Measurements from ENCODE around the gene COBL.

COBL gene

DNA sequence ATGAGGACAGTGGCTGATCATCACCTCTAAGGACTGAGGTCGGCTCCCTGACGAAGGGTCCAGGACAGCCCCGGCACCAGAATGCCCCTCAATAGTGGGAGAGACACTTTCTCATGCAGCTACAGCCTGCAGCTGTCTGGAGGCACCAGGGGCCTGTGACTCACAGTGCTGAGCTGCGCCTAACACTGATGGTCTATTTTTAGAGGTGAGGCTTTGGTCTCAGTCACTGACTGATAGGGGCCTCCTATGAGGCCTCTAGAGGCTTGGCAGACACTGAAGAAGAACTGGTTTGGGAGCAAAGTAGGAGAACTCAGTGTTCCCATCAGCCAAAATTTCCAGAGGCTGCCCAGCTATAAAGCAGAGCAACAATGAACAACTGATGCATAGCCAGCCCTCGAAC, 130.1 kb downstream of the COBL start:
- DNase-seq (ENCODE audit: low spot score) = no peak

DNA sequence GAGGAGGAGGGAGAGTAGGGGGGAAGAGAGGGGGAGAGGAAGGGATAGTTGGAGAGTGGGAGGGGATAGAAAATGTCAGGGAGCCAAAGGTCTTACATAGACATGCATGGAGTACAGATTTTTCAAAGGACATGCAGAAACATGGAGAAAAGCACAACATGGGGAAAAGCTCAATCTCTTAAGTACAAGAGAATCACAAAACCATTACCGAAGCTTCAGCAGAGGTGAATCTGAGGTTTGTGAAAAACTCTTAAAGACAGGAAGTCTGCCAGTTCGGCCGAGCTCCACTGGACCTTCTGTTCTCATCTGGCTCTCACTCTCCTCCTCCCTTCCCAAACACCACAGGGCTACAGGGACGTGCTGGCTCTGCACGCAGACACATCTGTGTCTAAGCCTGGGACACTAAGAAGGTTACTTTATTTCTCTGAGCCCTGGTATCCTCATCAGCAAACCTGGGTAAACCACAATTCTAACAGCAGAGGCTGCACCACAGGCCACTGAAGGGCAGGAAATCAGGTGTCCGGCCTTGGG, 133.9 kb downstream of the COBL start:
- no peak for DNase-seq (ENCODE audit: low spot score)

DNA sequence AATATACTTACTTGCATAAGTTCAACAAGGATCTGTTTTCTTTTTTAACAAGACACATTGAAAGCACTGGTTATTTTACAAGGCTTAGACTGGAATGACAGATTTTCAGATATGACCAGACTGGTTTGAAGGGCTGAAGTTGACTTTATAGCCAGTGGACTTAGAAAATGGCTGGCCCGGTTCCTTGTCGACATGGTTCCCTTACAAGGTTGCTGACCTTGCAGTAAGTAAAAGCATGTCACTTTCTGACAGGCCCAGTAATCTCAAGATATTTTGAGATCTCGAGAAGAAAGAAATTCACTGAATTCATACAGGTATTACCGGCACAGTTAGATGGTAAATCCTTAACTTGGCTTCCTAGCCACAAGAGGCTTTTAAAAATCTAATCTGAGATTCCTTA, 136.5 kb downstream of the COBL start:
- no peak for DNase-seq (ENCODE audit: low spot score)

DNA sequence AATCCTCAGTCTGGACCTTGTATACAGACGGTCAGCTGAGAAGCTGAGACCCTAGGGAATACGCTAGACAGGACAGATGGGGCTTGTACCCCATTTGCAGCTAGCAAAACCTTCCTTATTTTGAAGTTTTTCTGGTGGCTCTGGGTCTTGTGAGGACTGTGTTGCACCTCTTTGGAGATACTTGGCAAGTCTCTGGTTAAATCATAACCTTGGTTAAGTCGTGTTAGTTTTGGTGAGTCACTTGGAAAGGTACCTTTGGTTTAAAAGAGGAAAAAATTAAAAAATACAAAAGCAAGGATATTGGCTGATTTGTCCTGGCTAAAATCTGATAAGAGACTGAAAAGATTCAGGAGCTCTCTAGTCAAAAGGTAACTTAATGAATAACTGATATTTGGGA, 140.6 kb downstream of the COBL start:
- no peak for DNase-seq (ENCODE audit: low spot score)

DNA sequence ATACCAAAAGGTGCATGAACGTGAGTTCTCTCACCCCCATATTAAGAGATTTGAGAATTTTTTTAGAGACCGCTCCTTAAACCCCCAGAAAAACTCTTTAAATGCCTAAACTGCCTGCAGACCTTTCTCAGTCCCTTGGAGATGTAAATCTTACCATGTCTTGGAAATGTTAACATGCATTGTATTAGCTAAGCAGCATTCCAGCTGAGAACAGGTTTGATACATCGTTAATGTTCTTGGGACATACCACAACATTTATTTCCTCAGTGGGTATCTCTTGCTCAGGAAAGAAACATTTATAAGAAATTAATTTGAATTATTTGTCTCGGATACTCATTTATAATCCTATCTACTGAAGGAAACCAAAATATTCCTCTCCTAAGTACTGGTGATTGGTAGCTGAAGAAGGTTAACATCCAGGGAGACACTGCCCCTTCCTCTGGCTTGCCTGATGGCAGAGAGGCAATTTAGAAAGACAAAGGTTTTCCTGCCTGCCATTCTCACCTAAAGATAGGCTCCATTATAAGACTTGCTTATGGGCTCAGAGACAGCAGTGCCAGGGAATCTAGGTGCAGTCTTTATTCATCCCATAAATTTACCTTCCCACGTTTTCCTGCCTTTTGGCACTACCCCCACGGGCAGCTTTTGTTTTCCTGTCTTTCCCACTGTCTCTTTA, 141.2 kb downstream of the COBL start:
- no peak for DNase-seq (ENCODE audit: low spot score)

GRCh38 chr7:51165337-51165736, 151.3 kb downstream of the COBL start:
- DNase-seq (ENCODE audit: low spot score) = no peak

DNA sequence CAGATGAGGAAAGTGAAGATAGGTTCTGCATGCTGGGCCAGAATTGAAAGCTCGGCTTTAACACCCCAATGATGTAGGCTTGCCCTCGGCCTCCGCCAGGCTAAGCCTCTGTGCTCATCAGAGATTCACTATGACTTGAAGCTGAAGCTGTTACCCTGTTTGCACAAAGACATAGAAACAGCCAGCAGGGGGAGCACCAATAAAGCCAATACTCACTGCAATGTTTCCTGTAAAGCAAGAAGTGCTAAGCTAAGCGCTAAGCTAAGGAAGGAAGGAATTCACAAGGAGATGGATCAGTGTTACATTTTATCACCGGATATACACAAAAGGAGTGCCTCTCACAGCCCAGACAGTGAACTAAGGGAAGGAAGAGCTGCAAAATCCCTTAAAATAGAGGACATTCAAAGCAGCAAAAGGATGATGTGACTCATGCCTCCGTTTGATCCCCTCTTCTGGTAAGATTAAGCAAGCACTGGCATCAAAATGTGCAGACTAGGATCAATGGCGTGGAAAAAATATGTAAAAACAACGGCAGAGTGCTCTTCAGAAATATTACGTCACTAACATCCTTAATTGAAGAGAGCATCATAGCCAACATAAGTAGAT, 153.8 kb downstream of the COBL start:
- DNase-seq (ENCODE audit: low spot score) = peak; percentile 65

GRCh38 chr7:51161937-51162336, 154.7 kb downstream of the COBL start:
- DNase-seq (ENCODE audit: low spot score) = no peak

DNA sequence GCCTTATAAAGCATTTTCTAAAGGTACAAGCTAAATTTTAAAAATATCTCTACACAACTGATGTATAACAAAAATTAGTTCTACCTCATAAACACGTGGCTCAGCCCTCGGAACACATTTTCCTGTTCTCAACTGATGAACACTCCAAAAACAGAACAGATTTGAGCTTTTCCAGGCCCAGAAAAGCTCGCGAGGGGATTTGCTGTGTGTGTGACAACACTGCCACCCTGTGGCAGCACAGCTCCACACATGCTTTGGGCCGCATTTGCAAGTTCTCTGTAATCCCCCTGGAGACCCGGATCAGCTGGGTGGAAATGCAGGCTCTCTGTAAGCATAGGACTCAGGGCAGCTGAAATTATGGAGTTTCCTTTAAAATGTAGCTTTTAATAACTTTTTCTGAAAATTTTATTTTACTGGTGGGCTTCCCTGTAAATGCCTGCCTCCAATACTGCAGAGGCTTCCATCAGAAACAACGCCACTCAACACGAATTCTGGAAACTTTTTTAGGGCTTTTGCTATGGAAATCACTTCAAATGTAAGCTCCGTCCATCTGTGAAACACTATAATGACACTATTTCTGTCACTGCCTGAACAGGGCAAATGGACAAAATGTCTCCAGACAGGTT, 155.5 kb downstream of the COBL start:
- DNase-seq (ENCODE audit: low spot score) = peak; percentile 50

DNA sequence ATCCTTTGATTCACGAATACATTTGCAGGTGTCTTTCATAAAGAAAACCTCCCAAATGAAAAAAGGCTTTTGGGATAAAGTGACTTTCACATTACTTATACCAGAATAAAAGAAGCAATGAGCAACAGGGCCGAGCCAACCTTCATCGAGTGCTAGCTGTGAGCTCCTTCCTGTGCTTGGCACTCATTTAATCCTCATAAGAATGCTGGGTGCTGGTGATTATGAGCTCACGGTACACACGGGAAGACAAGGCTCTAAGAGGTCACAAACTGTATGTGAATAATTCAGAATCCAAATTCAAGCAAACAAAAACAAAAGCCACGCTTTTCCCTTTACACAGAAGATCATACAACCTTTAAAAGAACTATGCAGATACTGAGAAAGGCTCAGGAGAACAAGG, 156.2 kb downstream of the COBL start:
- no peak for DNase-seq (ENCODE audit: low spot score)

DNA sequence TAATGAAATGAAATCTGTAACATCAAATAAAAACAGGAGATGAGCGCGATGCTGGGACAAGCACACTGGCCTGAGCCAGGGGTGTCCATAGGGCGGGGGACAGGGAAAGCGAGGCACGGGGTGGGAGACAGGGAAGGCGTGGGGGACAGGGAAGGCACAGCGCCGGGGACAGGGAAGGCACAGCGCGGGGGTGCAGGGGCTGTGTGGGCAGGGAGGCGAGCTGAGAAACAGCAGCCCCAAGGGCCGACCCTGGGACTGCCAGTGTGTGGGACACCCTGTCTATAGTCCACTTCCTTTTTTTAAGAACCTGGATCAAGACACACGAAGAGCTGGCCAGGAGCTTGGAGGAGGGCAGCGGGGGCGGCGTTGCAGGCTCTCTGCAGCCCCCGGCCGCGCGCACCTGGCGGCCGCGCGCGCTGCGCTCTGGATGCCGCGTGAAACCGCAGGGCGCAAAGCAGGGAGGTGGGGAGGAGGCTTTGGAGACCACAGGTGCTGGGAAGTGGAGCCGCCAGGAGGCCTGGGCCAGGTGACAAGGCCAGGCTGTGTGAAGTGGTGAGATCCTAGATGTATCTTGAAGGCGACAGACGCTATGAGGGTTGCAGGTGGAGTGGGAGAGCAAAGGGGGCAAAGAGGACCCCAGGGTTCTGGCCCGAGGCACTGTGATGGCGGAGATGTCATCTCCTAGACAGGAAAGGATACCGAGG, 157.7 kb downstream of the COBL start:
- no peak for DNase-seq (ENCODE audit: low spot score)

GRCh38 chr7:51158211-51158610, 158.4 kb downstream of the COBL start:
- no peak for DNase-seq (ENCODE audit: low spot score)

- no peak for DNase-seq (ENCODE audit: low spot score)
Observed at GRCh38 chr7:51154201-51154600, 162.4 kb downstream of the COBL start.

DNA sequence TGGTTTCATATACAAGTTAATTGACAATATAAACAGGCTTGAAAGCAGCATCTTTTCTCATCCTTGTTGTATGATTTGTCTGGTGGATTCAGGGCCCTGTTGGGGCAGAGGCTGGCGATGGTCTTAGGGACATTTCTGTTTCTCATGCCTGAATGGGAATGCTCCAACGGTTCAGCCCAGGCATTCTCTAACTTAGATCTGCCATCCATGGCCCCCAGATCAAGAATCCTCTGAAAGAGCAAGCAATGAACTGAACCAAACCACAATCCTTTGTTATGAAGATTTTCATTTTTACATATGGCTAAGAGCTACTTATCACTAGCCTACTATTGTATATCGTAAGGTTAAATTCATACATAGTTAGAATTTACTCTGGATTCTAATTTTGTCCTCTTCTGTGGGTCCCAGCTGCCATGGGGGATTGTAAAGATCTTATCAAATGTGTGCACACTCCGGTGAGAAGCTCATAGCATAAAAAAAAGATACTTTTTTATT, 163.9 kb downstream of the COBL start:
- DNase-seq (ENCODE audit: low spot score) = no peak

- no peak for DNase-seq (ENCODE audit: low spot score)
Observed at GRCh38 chr7:51151455-51151854, 165.2 kb downstream of the COBL start.

- DNase-seq (ENCODE audit: low spot score) = no peak
Observed at GRCh38 chr7:51150193-51150592, 166.4 kb downstream of the COBL start.

DNA sequence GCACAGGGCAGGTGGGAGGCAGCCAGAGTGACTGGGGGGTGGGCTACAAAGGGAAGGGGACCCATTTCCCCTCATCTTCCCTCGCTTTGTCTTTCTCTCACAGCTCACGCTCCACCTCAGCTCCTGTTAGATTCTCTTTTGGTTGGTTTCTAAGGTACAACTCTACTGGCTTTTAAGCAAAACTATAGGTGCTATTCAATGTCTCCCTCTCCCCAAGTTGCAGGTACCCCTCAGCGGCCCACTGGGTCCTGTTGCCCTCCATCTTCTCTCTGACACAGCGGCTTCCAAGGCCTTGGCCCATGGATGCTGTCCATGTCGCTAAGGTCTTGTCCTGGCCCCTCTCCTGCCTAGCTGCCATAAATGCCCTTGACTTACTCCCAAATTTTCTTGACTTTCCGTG, 168.4 kb downstream of the COBL start:
- no peak for DNase-seq (ENCODE audit: low spot score)

GRCh38 chr7:51146816-51147586, 169.6 kb downstream of the COBL start:
- DNase-seq (ENCODE audit: low spot score) = no peak

GRCh38 chr7:51144178-51144577, 172.4 kb downstream of the COBL start:
- DNase-seq (ENCODE audit: low spot score) = no peak

DNA sequence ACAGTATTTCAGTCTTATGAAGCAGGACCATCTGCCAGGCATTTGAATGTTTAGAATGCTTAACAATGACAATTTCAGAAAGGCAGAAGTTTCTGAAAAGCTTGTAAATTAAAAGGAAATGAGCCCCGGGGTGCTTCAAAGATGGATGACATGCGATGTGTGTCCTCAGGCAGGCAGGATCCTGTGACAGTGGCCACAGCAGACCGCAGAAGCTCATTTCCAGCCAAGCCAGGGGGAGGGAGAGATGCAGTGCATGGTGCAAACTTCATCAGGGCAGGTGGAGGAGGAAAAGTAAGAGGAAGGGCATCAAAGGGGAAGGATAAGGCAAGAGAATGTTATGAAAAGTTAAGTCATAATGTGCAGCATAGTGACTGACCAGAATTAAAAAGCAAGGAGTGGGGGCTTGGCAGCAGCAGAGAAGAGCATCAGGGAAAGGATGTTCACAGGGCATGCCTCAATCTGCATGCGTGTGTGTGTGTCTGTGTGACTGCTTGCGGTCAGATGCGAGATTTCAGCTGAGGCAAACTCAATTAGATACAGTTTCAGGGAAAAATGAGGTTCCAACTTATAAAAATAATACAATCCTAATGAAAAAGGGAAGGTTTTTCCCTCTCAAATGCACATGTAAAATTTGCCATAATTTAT, 173.7 kb downstream of the COBL start:
- DNase-seq (ENCODE audit: low spot score) = no peak

GRCh38 chr7:51141451-51142003, 175.1 kb downstream of the COBL start:
- no peak for DNase-seq (ENCODE audit: low spot score)

Data from CD4-positive, alpha-beta T cell treated with Interleukin-2 at 100 ng/mL for 4 hours (primary cell).